HFFc6 (cell line): ENCODE data around the gene VSIG10L2. TPM values are rescaled to one million over a fixed set of nuclear protein-coding genes. Genes with fewer than 3 reads are reported as not detected.

Source experiments
- DNase-seq: peaks from one replicate; pipeline ENCODE4 v3.0.0-alpha.2; 2018
- H3K27ac Mint-ChIP-seq: 2 replicates; pipeline ENCODE4 v1.8.0; 2020; ENCODE audit warnings: mild to moderate bottlenecking, mixed read lengths
- H3K27me3 Mint-ChIP-seq: 2 replicates; pipeline ENCODE4 v1.8.0; 2021; ENCODE audit warnings: mild to moderate bottlenecking, moderate library complexity, mixed read lengths; ENCODE audit not compliant: insufficient read depth
- H3K36me3 Mint-ChIP-seq: 2 replicates; pipeline ENCODE4 v1.8.0; 2021; ENCODE audit warnings: low read depth, mixed read lengths
- H3K4me1 Mint-ChIP-seq: 2 replicates; pipeline ENCODE4 v1.8.0; 2020; ENCODE audit warnings: low read depth, mixed read lengths
- H3K4me3 Mint-ChIP-seq: 2 replicates; pipeline ENCODE4 v1.8.0; 2020; ENCODE audit warnings: mild to moderate bottlenecking, moderate library complexity, mixed read lengths
- H3K9me3 Mint-ChIP-seq: 2 replicates; pipeline ENCODE4 v1.8.0; 2020; ENCODE audit warnings: mild to moderate bottlenecking, mixed read lengths
- CTCF ChIP-seq: fragments of 200-600 bp; sonication (generic); IDR thresholded peaks from 2 replicates; pipeline ENCODE4 v1.5.0; 2021; ENCODE audit warnings: antibody characterized with exemption, mild to moderate bottlenecking
- total RNA-seq, 6 experiments: library from RNA; stranded (reverse); fragmentation: NEBNext Ultra II Directional; extraction: Animal tissue kit (Norgen Biotek cat#: 25700); gene quantifications; 2 replicates in 1 of 6; 3 replicates in 5 of 6; pipeline ENCODE4 v1.2.3, GENCODE V29; 2021

VSIG10L2 gene
- total RNA-seq, 6 experiments from 2014 or later: not detected

- no peak for DNase-seq
- Mint-ChIP-seq H3K36me3 (no peaks in the 10 kb centered on the region), H3K9me3 (no peaks in the 10 kb centered on the region; the same call in 1 of the 2 replicates), H3K27me3 (peaks cover 18% of the 10 kb centered on the region), H3K4me3 (no peak overlapping the region), H3K4me1 (no peaks in the 10 kb centered on the region), H3K27ac (no peak overlapping the region)
- TF ChIP-seq CTCF: no peak
Measured at GRCh38 chr11:125959931-125960330, 14.1 kb downstream of the VSIG10L2 start.

- Mint-ChIP-seq H3K9me3 (no peaks in the 10 kb centered on the region; the same call in 1 of the 2 replicates), H3K4me3 (no peak overlapping the region), H3K27ac (no peak overlapping the region), H3K4me1 (no peaks in the 10 kb centered on the region), H3K36me3 (no peaks in the 10 kb centered on the region), H3K27me3 (peaks cover 16% of the 10 kb centered on the region)
- no peak for DNase-seq
- TF ChIP-seq CTCF: no peak
Measured at GRCh38 chr11:125960771-125961170, 14.9 kb downstream of the VSIG10L2 start.

GRCh38 chr11:125967515-125967914, 21.7 kb downstream of the VSIG10L2 start:
- no peaks in the 10 kb centered on the region for H3K36me3 Mint-ChIP-seq
- no peak overlapping the region for H3K27ac Mint-ChIP-seq

GRCh38 chr11:125968354-125968753, 22.5 kb downstream of the VSIG10L2 start:
- no peak for DNase-seq
- no peaks in the 10 kb centered on the region for H3K9me3 Mint-ChIP-seq
- no peak overlapping the region for H3K4me3 Mint-ChIP-seq
- H3K27me3 Mint-ChIP-seq: peaks cover 16% of the 10 kb centered on the region
- H3K27ac Mint-ChIP-seq: no peak overlapping the region
- no peaks in the 10 kb centered on the region for H3K4me1 Mint-ChIP-seq
- no peak for TF ChIP-seq CTCF
- H3K36me3 Mint-ChIP-seq: no peaks in the 10 kb centered on the region

More at GRCh38 chr11:125967515-125967914, 21.7 kb downstream of the VSIG10L2 start:
- peaks cover 16% of the 10 kb centered on the region for H3K27me3 Mint-ChIP-seq
- DNase-seq: no peak
- TF ChIP-seq CTCF: no peak
- H3K4me3 Mint-ChIP-seq: no peak overlapping the region
- H3K4me1 Mint-ChIP-seq: no peaks in the 10 kb centered on the region
- no peaks in the 10 kb centered on the region; the same call in 1 of the 2 replicates for H3K9me3 Mint-ChIP-seq

- DNase-seq: no peak
- Mint-ChIP-seq H3K27me3 (peaks cover 7% of the 10 kb centered on the region), H3K4me3 (no peak overlapping the region), H3K36me3 (no peaks in the 10 kb centered on the region), H3K27ac (no peak overlapping the region), H3K9me3 (no peaks in the 10 kb centered on the region), H3K4me1 (no peaks in the 10 kb centered on the region)
- no peak for TF ChIP-seq CTCF
Measured at GRCh38 chr11:125971618-125972017, 25.8 kb downstream of the VSIG10L2 start.

GRCh38 chr11:125974284-125974683, 28.4 kb downstream of the VSIG10L2 start:
- no peaks in the 10 kb centered on the region for H3K4me1 Mint-ChIP-seq
- no peak overlapping the region for H3K27ac Mint-ChIP-seq
- no peaks in the 10 kb centered on the region for H3K36me3 Mint-ChIP-seq
- H3K9me3 Mint-ChIP-seq: no peaks in the 10 kb centered on the region
- H3K4me3 Mint-ChIP-seq: no peak overlapping the region
- DNase-seq: no peak
- peaks cover 5% of the 10 kb centered on the region for H3K27me3 Mint-ChIP-seq
- TF ChIP-seq CTCF: no peak
